NCI-H82 treated with DMSO at 0.1 percent for 48 hours (cell line): Measurements from ENCODE around the gene KIAA1755.

Experiments used
- DNase-seq: peaks from one replicate; lab custom pipeline; 2025; ENCODE audit not compliant: unreplicated experiment; lab: John Stamatoyannopoulos, UW

Gene KIAA1755

DNA sequence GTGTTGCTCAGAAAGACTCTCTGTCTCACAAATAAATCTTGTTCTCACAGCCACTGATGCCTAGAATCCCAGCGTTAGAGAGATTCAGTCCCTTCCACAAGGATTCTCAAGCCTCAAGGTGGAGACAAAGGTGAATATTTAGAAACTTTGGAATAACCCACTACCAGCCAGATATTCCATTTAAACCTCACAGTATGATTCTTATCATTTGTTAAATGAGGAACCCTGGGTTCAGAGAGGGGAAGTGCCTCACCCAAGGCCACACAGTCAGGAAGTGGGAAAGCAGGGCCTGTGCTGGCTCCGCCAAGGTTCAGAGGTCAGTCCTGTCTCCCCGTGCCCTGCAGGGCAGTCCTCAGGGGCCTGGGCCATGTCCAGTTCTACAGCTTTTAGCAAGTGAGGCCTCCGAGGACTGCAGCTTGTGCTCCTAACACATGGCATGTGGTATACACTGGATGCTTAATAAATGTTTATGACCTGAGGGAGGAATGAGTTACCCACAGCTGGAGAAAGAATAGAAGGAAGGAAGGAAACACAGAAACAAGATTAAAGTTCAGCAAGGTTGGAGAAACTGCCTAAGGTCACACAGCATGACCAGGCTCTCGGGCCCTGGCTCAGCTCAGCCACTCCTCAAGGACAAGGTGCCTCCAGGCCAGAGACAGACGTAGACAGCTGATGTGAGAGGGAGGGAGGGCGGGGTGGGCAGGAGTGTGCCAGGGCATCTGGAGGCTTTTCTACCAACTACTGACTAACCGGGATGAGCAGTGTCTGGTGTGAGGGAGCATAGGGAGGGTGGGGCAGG is 91.5 kb downstream of the KIAA1755 start:
- no peak for DNase-seq

GRCh38 chr20:38167851-38168760 is 92.4 kb downstream of the KIAA1755 start:
- DNase-seq = no peak

- DNase-seq = no peak
Measured at GRCh38 chr20:38167328-38167850, 93.1 kb downstream of the KIAA1755 start.

DNA sequence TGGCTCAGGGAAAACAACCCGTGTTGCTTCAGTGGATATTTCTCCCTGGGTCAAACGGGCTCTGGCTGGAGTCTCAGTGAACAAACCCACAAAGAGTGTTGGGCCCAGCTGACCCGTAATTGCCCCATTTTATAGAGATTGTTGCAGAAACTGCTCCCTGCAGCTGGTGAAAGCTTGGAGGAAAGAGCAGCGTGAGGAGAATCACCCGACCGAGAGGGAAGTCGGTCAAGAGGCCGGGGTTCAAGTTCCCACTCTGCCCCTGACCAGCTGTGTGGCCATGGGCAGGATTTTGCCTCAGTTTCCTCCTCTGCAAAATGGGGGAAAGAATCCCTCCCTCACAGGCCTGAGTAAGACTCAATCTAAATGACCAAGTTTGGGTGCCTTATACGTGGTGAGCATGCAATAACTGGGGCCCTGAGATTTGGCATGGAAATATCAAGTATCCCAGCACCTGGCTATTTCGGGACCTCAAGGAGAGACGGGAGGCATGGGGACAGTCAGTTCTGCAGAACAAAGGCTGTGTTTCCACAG is 93.8 kb downstream of the KIAA1755 start:
- DNase-seq = no peak

- no peak for DNase-seq
Measured at GRCh38 chr20:38165966-38166702, 94.4 kb downstream of the KIAA1755 start.

DNA sequence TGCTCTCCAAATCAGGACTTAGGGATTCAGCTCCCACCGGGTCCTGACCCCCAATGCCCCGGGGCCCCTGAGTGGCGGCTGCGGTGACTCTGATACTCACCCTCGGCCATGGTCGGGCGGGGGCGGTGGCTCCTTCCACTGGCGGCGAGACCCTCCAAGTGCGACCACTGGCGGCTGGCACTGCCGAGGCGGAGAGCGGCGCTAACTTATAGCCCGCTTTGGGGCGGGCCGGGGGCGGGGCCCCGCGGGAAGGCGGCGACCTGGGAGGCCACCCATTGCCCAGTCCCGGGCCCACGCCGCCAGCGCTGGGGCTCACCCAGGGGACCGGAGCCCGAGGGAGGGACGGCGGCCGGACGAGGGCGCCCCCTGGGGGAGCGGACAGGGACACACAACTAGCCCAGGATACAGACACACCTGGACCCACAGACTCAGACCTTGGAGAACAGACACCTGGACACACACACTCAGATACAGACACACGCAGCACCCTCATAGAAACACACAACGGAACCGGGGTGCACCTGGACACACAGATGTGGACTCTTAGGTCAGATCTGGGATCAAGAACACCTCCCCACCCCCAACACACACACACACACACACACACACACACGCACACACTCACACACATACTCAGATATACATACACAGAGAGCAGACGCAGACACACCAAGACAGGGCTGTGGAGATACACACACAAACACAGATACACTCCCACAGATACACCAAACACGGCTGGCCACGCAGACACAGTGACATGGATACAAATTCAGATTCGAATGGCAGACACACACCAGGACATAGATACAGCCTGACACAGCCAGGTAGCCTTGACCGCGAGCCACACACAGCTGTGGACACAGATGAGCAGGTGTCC is 95.2 kb downstream of the KIAA1755 start, which contains the start of gene TGM2:
TSS of gene TGM2 (minus strand) at position 182 of the 877 bp plus-strand sequence. CDS start at position 110, 72 bp downstream.
- peak; percentile 56 for DNase-seq

DNA sequence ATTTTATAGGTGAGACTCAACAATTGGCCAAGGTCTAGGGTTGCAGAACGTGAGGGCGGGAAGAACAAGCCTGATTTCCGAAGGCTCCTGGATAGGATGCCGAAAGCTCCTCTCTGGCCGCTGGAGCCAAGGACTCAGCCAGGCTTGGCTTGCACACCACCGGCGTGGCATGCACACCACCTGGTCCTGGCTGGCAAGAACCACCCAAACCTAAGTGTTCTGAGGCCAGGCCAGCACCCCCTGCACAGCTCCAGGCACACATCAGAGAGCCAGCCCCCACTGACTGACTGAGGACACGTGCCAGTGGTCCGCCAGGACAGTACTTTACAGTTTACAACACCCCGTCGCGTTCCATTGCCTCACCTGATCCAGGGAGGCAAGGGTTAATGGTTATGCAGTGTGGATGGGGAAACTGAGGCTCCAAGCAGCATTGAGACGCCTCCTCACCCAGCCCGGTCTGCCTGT is 95.9 kb downstream of the KIAA1755 start:
- no peak for DNase-seq

- no peak for DNase-seq
Measured at GRCh38 chr20:38164069-38164468, 96.5 kb downstream of the KIAA1755 start.

DNA sequence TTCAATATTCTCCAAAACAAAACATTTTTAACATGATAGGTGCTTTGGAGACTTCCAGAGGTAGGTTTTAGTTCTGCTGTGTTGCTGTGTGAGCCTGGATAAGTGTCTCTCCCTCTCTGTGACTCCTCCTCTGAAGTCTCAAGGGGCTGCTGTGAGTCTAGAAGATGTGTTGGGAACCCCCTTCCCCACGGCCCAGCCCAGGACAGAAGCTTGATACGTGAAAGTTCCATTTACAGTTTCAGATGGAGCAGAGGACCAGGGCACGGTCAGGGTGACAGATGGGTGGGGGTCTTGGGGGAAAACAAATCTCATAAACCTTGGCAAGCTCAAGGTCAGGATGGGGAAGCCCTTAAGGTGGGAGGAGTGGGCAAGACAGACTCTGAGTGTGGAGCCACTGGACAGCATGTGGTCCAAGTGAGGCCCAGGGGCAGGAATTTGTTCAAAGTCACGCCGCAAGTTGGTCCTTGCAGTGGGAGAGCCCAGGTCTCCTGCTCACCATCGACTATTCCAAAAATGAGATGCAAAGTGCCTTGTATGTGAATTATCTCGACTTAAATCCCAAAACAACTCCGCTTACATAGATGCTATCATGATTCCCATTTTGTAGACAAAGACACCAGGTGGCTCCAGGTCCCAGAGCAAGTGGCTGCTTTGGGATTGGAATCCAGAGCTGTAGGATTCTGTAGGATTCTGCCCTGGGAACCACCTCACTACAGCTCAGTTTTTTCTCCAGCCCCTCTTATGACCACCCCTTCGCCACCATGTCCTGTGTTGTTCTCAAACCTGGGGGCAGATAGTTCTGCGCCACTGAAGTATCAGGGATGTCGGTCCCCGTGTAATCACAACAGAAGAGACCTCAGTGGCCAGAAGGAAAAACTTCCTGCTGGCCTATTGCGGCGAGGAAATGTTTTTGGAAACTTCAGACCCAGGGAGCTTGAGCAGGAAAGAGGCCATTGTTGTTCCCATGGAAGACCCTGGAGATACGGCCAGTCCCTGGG is 97.4 kb downstream of the KIAA1755 start:
- no peak for DNase-seq

GRCh38 chr20:38162149-38162548 is 98.4 kb downstream of the KIAA1755 start:
- no peak for DNase-seq

DNA sequence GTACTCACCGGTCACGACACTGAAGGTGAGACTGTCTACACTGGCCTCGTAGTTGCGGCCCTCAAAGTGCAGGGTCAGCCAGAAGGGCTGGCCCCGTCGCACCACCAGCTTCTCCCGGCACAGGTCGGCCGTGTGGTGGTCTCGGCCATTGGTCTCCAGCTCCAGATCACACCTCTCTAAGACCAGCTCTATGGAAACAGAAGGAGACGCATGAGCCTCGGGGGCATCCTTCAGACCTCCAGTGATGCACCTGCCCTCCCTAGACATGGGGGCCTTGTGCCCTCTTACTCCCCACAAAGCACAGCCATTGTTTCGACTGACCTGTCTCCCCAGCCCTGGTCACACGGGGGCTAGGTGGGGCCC is 99.1 kb downstream of the KIAA1755 start:
- no peak for DNase-seq
